GM23248 (cell line): ENCODE data around the gene ZNF286A. TPM values are rescaled to one million over a fixed set of nuclear protein-coding genes. Genes with fewer than 3 reads are reported as not detected.
"Not testable (repeated sequence)": the region's sequence is repeated elsewhere in the genome, so short reads cannot be mapped to it uniquely, and the experiment has no call there.

Source experiments
- DNase-seq: peaks from one replicate; pipeline ENCODE4 v3.0.0-alpha.2; 2015
- H2AFZ ChIP-seq: fragments of 200-600 bp; sonication (generic); 2 replicates; pipeline ENCODE4 v1.6.1; 2016; ENCODE audit warnings: antibody characterized with exemption
- H3F3A ChIP-seq: fragments of 200-600 bp; sonication (generic); 2 replicates; pipeline ENCODE4 v1.6.1; 2016; ENCODE audit warnings: mild to moderate bottlenecking, antibody characterized with exemption, mixed run types; ENCODE audit not compliant: insufficient read depth
- H3K27ac ChIP-seq: fragments of 200-600 bp; sonication (generic); 2 replicates; pipeline ENCODE4 v1.5.1; 2016; ENCODE audit warnings: mild to moderate bottlenecking
- H3K27me3 ChIP-seq: fragments of 200-600 bp; sonication (generic); replicated peaks from 2 replicates; pipeline ENCODE4 v1.6.1; 2016; ENCODE audit warnings: mild to moderate bottlenecking; ENCODE audit not compliant: insufficient read depth
- H3K36me3 ChIP-seq: fragments of 200-600 bp; sonication (generic); 2 replicates; pipeline ENCODE4 v1.6.1; 2016; ENCODE audit warnings: low read depth, mild to moderate bottlenecking
- H3K4me1 ChIP-seq: fragments of 200-600 bp; sonication (generic); 2 replicates; pipeline ENCODE4 v1.6.1; 2016; ENCODE audit warnings: mild to moderate bottlenecking; ENCODE audit not compliant: insufficient read depth
- H3K4me2 ChIP-seq: fragments of 200-600 bp; sonication (generic); one replicate; pipeline ENCODE4 v1.6.1; 2016; ENCODE audit warnings: mild to moderate bottlenecking; ENCODE audit not compliant: unreplicated experiment
- H3K4me3 ChIP-seq: fragments of 200-600 bp; sonication (generic); 2 replicates; pipeline ENCODE4 v1.5.1; 2016; ENCODE audit warnings: mild to moderate bottlenecking
- H3K79me2 ChIP-seq: fragments of 200-600 bp; sonication (generic); 2 replicates; pipeline ENCODE4 v1.6.1; 2016; ENCODE audit warnings: mild to moderate bottlenecking; ENCODE audit not compliant: insufficient read depth
- H3K9ac ChIP-seq: fragments of 200-600 bp; sonication (generic); 2 replicates; pipeline ENCODE4 v1.6.1; 2016; ENCODE audit warnings: mild to moderate bottlenecking
- H3K9me2 ChIP-seq: fragments of 200-600 bp; sonication (generic); 2 replicates; pipeline ENCODE4 v1.6.1; 2016; ENCODE audit warnings: mixed run types, mild to moderate bottlenecking, moderate library complexity; ENCODE audit not compliant: insufficient read depth
- H3K9me3 ChIP-seq: fragments of 200-600 bp; sonication (generic); one replicate; pipeline ENCODE4 v1.6.1; 2017; ENCODE audit warnings: low read depth
- H4K20me1 ChIP-seq: fragments of 200-600 bp; sonication (generic); 2 replicates; pipeline ENCODE4 v1.6.0; 2016; ENCODE audit not compliant: insufficient read depth
- EZH2 ChIP-seq: fragments of 200-600 bp; sonication (generic); IDR thresholded peaks from 2 replicates; pipeline ENCODE4 v1.6.1; 2018; ENCODE audit warnings: antibody characterized with exemption, mild to moderate bottlenecking; ENCODE audit not compliant: insufficient read depth, poor library complexity, severe bottlenecking
- EZH2phosphoT487 ChIP-seq: fragments of 200-600 bp; sonication (generic); IDR thresholded peaks from 2 replicates; pipeline ENCODE4 v1.6.1; 2018; ENCODE audit warnings: antibody characterized with exemption, moderate library complexity, mild to moderate bottlenecking, low read depth; ENCODE audit not compliant: insufficient read depth
- WGBS, 2 experiments: methylation state at CpG; one replicate each; pipeline ENCODE4 v1.1.6; 2015 to 2017; ENCODE audit warnings: low lambda C conversion rate in 2 of 2, low coverage in 1 of 2; ENCODE audit errors: missing lambda C conversion rate in 2 of 2; 5-methylcytosine and 5-hydroxymethylcytosine counted together
- in situ Hi-C: fragments of 300-500 bp; cut with MboI; formaldehyde crosslinking; loops from 2 replicates; pipeline ENCODE4 v1.15.0; 2020
- polyA plus RNA-seq: library from polyadenylated mRNA; unstranded; fragments of >200 nt; fragmentation: Nextera tagmentation; extraction: Ambion mirVana; gene quantifications from 2 replicates; pipeline ENCODE4 v1.2.1, GENCODE V29; 2016
- total RNA-seq: library from RNA; depleted of rRNA; stranded (reverse); fragments of >200 nt; shearing (Covaris generic); gene quantifications from 2 replicates; pipeline ENCODE4 v1.2.3, GENCODE V29; 2014

ZNF286A gene
- total and polyA plus RNA-seq, 2 experiments from 2014 or later, result 11.7 to 13.6 TPM

DNA sequence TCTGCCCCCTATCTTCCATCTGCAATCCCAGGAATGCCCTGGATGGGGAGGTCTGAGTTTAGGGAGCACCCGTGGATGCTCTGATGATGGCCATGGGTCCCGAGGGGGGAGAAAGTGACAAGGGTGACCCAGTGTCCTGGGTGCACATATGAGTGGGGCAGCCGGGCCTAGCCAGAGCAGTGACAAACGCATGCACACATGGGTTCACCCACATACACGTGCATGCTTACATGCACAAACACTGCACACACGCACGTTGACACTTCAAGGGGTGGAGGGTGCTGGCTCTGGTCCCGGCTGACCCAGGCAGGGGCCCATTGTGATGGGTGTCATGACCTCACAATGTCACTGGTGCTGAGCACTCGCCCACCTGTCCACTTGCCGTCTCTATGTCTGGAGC is 32.3 kb downstream of the ZNF286A start, which contains the start of gene TBC1D26:
Gene TBC1D26 (plus strand): TSS at position 384 of the 400 bp plus-strand sequence. CDS start 3,066 bp downstream, outside the sequence.
- DNase-seq, H3K27ac ChIP-seq, H3F3A ChIP-seq, H3K4me1 ChIP-seq, H3K9ac ChIP-seq, H3K4me3 ChIP-seq, H3K36me3 ChIP-seq, H3K27me3 ChIP-seq, H3K9me2 ChIP-seq, in situ Hi-C loops, H3K9me3 ChIP-seq, H4K20me1 ChIP-seq, H3K79me2 ChIP-seq, H3K4me2 ChIP-seq, H2AFZ ChIP-seq: not testable (repeated sequence)
- 67 to 72% methylated on average over 6 to 7 of the region's 10 CpGs for WGBS, 2 experiments

DNA sequence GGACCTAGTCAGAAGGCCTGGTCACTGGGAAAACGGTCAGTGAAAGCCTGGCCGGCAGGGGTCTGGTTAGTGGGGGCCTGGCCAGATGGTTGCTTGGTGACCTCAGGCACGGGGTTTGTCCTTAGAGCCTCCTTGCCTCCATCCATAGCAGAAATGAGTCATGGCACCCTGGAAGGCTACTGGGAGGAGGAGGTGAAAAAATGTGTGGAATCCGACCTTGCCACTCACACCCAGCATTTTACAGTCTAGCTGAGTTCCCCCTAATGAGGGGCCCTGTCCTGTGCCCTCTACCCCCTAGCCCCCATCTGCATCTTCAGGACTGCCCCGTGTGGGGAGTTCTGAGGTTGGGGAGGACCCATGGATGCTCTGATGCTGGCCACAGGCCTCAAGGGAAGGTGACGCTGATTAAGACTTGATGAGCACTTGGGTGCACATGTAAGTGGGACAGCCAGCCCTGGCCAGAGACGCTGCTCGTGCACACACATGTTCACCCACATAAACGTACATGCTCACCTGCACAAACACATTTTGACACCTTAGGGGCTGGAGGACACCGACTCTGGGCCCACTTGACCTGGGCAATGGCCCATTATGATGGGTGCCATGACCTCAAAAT is 33.7 kb downstream of the ZNF286A start:
- H3K4me1 ChIP-seq, H3F3A ChIP-seq, H3K27me3 ChIP-seq, H3K4me3 ChIP-seq, H4K20me1 ChIP-seq, DNase-seq, H3K27ac ChIP-seq, H3K79me2 ChIP-seq, H2AFZ ChIP-seq, H3K9ac ChIP-seq, in situ Hi-C loops, H3K4me2 ChIP-seq, H3K9me3 ChIP-seq, H3K9me2 ChIP-seq, H3K36me3 ChIP-seq: not testable (repeated sequence)
- 71 to 77% methylated on average over 6 to 10 of the region's 10 CpGs for WGBS, 2 experiments

DNA sequence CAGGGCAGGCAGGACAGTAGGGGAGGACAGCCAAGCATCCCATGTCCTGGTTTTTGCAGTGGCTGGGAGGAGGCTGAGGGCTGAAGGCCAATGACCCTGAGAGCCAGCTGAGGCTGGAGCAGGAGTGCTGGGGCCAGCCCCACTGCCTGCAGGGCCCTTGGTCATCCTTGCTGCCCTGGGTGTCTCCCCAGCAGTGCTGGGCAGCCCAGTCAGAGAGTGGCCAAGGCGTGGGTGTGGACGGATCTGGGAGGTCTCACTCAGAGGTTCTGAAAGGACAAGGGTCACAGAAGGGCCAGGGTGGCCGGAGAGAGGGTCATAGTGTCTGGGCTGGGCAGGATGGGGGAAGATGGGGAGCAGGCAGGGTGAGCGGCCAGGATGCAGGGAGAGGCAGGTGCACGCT is 37.0 kb downstream of the ZNF286A start:
- WGBS, 2 experiments, result 55 to 60% methylated on average over 4 to 5 of the region's 5 CpGs
- H3K27me3 ChIP-seq, in situ Hi-C loops: not testable (repeated sequence)

DNA sequence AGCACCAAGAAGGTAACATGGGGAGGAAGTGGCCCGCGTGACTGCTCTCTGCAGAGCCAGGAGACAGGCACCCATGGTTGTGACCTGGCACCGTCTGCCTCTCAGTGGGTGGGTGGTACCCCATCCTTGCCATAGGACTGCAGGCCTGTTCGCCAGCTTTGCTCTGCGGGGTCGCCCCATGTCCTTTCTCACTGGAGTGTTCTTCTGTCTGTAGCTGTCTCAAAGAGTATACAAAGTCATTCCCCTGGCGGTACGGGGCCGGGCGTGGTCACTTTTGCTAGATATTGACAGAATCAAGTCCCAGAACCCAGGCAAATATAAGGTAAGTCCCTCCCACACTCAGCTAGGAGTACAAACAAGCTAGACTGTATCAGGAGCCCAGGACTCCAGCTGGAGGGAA is 38.5 kb downstream of the ZNF286A start:
- no peaks in the 10 kb centered on the region for H3K9me3 ChIP-seq
- 77 to 79% methylated on average over 10 of the region's 10 CpGs for WGBS, 2 experiments
- in situ Hi-C loops, result no loop called here
- H3K9me2 ChIP-seq, result no peaks in the 10 kb centered on the region
- H3K79me2 ChIP-seq, result no peaks in the 10 kb centered on the region
- H3K27ac ChIP-seq, result no peak overlapping the region
- H3K4me3 ChIP-seq, result no peak overlapping the region
- no peaks in the 10 kb centered on the region for H3K4me1 ChIP-seq
- TF ChIP-seq EZH2 (no peak), EZH2phosphoT487 (no peak)
- no peak for DNase-seq
- no peaks in the 10 kb centered on the region for H3K36me3 ChIP-seq
- H3F3A ChIP-seq, result no peaks in the 10 kb centered on the region
- H2AFZ ChIP-seq, result no peak overlapping the region
- H3K27me3 ChIP-seq, result no peaks in the 10 kb centered on the region
- no peak overlapping the region for H3K4me2 ChIP-seq
- H3K9ac ChIP-seq, result no peak overlapping the region
- H4K20me1 ChIP-seq, result no peaks in the 10 kb centered on the region

More for the DNA sequence above, 37.0 kb downstream of the ZNF286A start:
- H3K9me2 ChIP-seq, H3K4me2 ChIP-seq, H3K9me3 ChIP-seq, H3K79me2 ChIP-seq, H3K27ac ChIP-seq, H3F3A ChIP-seq, H3K36me3 ChIP-seq, H2AFZ ChIP-seq, H4K20me1 ChIP-seq, H3K4me1 ChIP-seq, H3K4me3 ChIP-seq, H3K9ac ChIP-seq, DNase-seq: not testable (repeated sequence)

DNA sequence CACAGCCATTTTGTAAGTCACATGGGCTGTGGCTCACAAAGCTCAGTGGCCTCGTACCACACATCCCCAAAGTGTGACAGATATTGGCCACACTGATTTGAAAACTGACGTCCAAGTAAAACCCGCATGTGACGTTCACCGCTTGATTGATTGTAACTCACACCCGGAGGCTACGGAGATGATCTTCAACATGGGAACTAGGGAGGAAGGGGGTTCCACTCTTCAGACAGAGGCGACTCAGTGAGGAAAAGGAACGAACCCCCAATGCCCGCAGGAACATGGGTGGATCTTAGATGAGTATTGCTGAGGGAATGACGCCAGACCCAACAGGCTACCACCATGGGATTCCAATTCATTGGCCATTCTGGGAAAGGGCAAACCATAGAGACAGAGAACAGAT is 39.7 kb downstream of the ZNF286A start:
- H3K9ac ChIP-seq, H3K36me3 ChIP-seq, H3K9me2 ChIP-seq, H3F3A ChIP-seq, H2AFZ ChIP-seq, H3K27ac ChIP-seq, H4K20me1 ChIP-seq, H3K9me3 ChIP-seq, H3K4me3 ChIP-seq, in situ Hi-C loops, H3K4me1 ChIP-seq, DNase-seq, H3K4me2 ChIP-seq, H3K79me2 ChIP-seq, H3K27me3 ChIP-seq: not testable (repeated sequence)
- WGBS, 2 experiments, result 75 to 76% methylated on average over 10 of the region's 11 CpGs

DNA sequence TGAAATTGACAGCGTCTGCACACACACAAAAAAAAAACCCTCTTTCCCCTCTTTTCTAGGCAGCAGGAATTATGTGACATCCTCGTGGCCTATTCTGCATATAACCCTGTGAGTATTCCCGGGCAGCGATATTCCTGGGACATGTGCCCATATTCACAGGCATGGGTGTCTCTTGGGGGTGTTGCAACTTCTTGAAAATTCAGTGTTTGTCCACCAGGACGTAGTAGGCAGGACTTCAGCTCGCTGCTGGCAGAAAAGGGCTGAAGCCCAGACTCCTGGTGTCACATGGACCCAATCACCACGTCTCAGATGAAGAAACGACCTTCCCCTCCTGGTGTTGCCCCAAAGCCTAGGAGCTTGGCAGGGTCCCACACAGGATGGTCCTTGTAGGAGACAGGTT is 40.5 kb downstream of the ZNF286A start:
- H3K4me3 ChIP-seq, H3K36me3 ChIP-seq, H3K79me2 ChIP-seq, H3K27ac ChIP-seq, H3K4me1 ChIP-seq, H3K27me3 ChIP-seq, H2AFZ ChIP-seq, H3K9me3 ChIP-seq, in situ Hi-C loops, H3K9ac ChIP-seq, H3K9me2 ChIP-seq, H3F3A ChIP-seq, H4K20me1 ChIP-seq, H3K4me2 ChIP-seq: not testable (repeated sequence)
- WGBS, 2 experiments, result 21 to 24% methylated on average over 8 of the region's 8 CpGs
- DNase-seq, result peak; percentile 45
